H1 (cell line): ENCODE measurements around the gene EPS8. TPM values are rescaled to one million over a fixed set of nuclear protein-coding genes. Genes with fewer than 3 reads are reported as not detected.

Source experiments
- CTCF ChIA-PET: fragments of 300-600 bp; sonication (Branson Sonifier 250); formaldehyde crosslinking; loops from one replicate; lab custom pipeline; 2021; ENCODE audit not compliant: partially characterized antibody; lab: Charles Lee
- POLR2A ChIA-PET: fragments of 300-600 bp; sonication (Branson Sonifier 250); formaldehyde crosslinking; loops from one replicate; lab custom pipeline; 2021; ENCODE audit warnings: inconsistent platforms; ENCODE audit not compliant: partially characterized antibody; lab: Charles Lee
- DNase-seq, 2 experiments: peaks; one replicate each; pipeline versions ENCODE4 v3.0.0 to v3.0.0-alpha.2; 2010 to 2022; ENCODE audit warnings: low spot score in 2 of 2, low read depth in 1 of 2, mixed read lengths in 1 of 2
- FAIRE-seq: peaks from 2 replicates; lab custom pipeline; 2011; peaks lifted over from hg19 to GRCh38; lab: Jason Lieb, UNC
- H2AFZ ChIP-seq: 2 replicates; pipeline ENCODE4 v1.8.1; 2012; ENCODE audit warnings: low read length, inconsistent platforms
- H2AK5ac ChIP-seq: 2 replicates; pipeline ENCODE4 v1.6.1; 2013; ENCODE audit warnings: low read depth, low read length
- H2BK120ac ChIP-seq: replicated peaks from 2 replicates; pipeline ENCODE3; 2013; ENCODE audit warnings: low read depth, low read length, inconsistent platforms
- H2BK12ac ChIP-seq: 2 replicates; pipeline ENCODE4 v1.6.1; 2013; ENCODE audit warnings: low read depth, low read length
- H2BK15ac ChIP-seq: 2 replicates; pipeline ENCODE4 v1.6.1; 2013; ENCODE audit warnings: low read length
- H2BK20ac ChIP-seq: 2 replicates; pipeline ENCODE4 v1.6.1; 2013; ENCODE audit warnings: low read length
- H2BK5ac ChIP-seq: 2 replicates; pipeline ENCODE4 v1.6.1; 2013; ENCODE audit warnings: low read depth, low read length
- H3K14ac ChIP-seq: 2 replicates; pipeline ENCODE4 v1.6.1; 2013; ENCODE audit warnings: inconsistent platforms; ENCODE audit not compliant: insufficient read length
- H3K18ac ChIP-seq: 2 replicates; pipeline ENCODE4 v1.6.1; 2013; ENCODE audit warnings: low read length; ENCODE audit errors: extremely low read depth
- H3K23ac ChIP-seq: 2 replicates; pipeline ENCODE4 v1.6.1; 2013; ENCODE audit warnings: inconsistent platforms; ENCODE audit not compliant: insufficient read length
- H3K23me2 ChIP-seq: 2 replicates; pipeline ENCODE4 v1.6.1; 2013; ENCODE audit warnings: low read depth, low read length
- H3K27ac ChIP-seq: 2 replicates; pipeline ENCODE4 v1.6.1; 2011; ENCODE audit warnings: low read depth, low read length, inconsistent platforms
- H3K27me3 ChIP-seq, 4 experiments: replicated peaks in 1 of 4; 1 replicate in 1 of 4; 2 replicates in 3 of 4; pipeline versions ENCODE4 v1.6.1 to v1.8.1; 2011 to 2013; ENCODE audit warnings: low read length in 3 of 4, mild to moderate bottlenecking in 3 of 4, inconsistent platforms in 2 of 4, mixed read lengths in 2 of 4, moderate library complexity in 1 of 4; ENCODE audit not compliant: control insufficient read depth in 3 of 4, insufficient read depth in 3 of 4; ENCODE audit errors: extremely low read depth in 1 of 4
- H3K36me3 ChIP-seq, 4 experiments: 2 replicates each; pipeline versions ENCODE4 v1.6.1 to v1.8.1; 2011 to 2013; ENCODE audit warnings: mild to moderate bottlenecking in 4 of 4, low read length in 3 of 4, moderate library complexity in 2 of 4, control low read depth in 1 of 4, inconsistent platforms in 1 of 4; ENCODE audit not compliant: insufficient read depth in 4 of 4, control insufficient read depth in 2 of 4
- H3K4ac ChIP-seq: replicated peaks from 2 replicates; pipeline ENCODE3; 2013; ENCODE audit warnings: low read length, low read depth, mixed read lengths, inconsistent platforms; ENCODE audit not compliant: insufficient read length
- H3K4me1 ChIP-seq, 4 experiments: replicated peaks in 1 of 4; 1 replicate in 1 of 4; 2 replicates in 3 of 4; pipeline versions ENCODE4 v1.6.1 to v1.8.1; 2011 to 2013; ENCODE audit warnings: low read length in 3 of 4, inconsistent platforms in 2 of 4, mixed read lengths in 1 of 4; ENCODE audit not compliant: insufficient read depth in 4 of 4, control insufficient read depth in 3 of 4
- H3K4me2 ChIP-seq, 2 experiments: 2 replicates each; pipeline versions ENCODE4 v1.6.1 to v1.8.1; 2011 to 2013; ENCODE audit warnings: low read depth in 2 of 2, low read length in 2 of 2, control low read depth in 1 of 2, inconsistent platforms in 1 of 2, mild to moderate bottlenecking in 1 of 2; ENCODE audit not compliant: insufficient read depth in 1 of 2
- H3K4me3 ChIP-seq, 4 experiments: fragments of 200-600, 300-600 bp in 1 of 4; sonication (generic), shearing (Covaris generic), sonication (Bioruptor Twin) in 1 of 4; 2 replicates each; pipeline versions ENCODE4 v1.5.1 to v1.8.1; 2011 to 2016; ENCODE audit warnings: low read length in 4 of 4, low read depth in 3 of 4, control low read depth in 2 of 4, inconsistent platforms in 2 of 4, mild to moderate bottlenecking in 2 of 4, mixed read lengths in 1 of 4, moderate library complexity in 1 of 4; ENCODE audit not compliant: insufficient read depth in 2 of 4; ENCODE audit errors: extremely low read depth in 1 of 4
- H3K56ac ChIP-seq: replicated peaks from 2 replicates; pipeline ENCODE3; 2013; ENCODE audit warnings: low read depth, mild to moderate bottlenecking, mixed read lengths, low read length, inconsistent platforms; ENCODE audit not compliant: insufficient read length
- H3K79me1 ChIP-seq: 2 replicates; pipeline ENCODE4 v1.6.1; 2013; ENCODE audit warnings: low read depth, low read length, control low read depth
- H3K79me2 ChIP-seq, 2 experiments: 2 replicates each; pipeline versions ENCODE4 v1.6.1 to v1.8.1; 2012 to 2013; ENCODE audit warnings: low read length in 2 of 2, mild to moderate bottlenecking in 2 of 2, inconsistent platforms in 1 of 2; ENCODE audit not compliant: insufficient read depth in 2 of 2, control insufficient read depth in 1 of 2
- H3K9ac ChIP-seq, 4 experiments: replicated peaks in 1 of 4; 1 replicate in 1 of 4; 2 replicates in 3 of 4; pipeline versions ENCODE4 v1.6.1 to v1.8.1; 2011 to 2013; ENCODE audit warnings: low read depth in 3 of 4, low read length in 3 of 4, control low read depth in 2 of 4, mild to moderate bottlenecking in 2 of 4, moderate library complexity in 2 of 4, inconsistent platforms in 1 of 4; ENCODE audit errors: extremely low read depth in 1 of 4
- H3K9me3 ChIP-seq, 2 experiments: 2 replicates each; pipeline versions ENCODE4 v1.6.1 to v1.8.1; 2012 to 2013; ENCODE audit warnings: mild to moderate bottlenecking in 2 of 2, moderate library complexity in 2 of 2, control low read depth in 1 of 2, inconsistent platforms in 1 of 2, low read depth in 1 of 2, low read length in 1 of 2, mixed read lengths in 1 of 2; ENCODE audit not compliant: insufficient read depth in 2 of 2
- H4K20me1 ChIP-seq, 2 experiments: replicated peaks in 1 of 2; 2 replicates each; pipeline versions ENCODE3 to v1.8.1; 2011 to 2013; ENCODE audit warnings: inconsistent platforms in 2 of 2, low read length in 2 of 2, mild to moderate bottlenecking in 1 of 2; ENCODE audit not compliant: insufficient read depth in 2 of 2, control insufficient read depth in 1 of 2
- H4K5ac ChIP-seq: 2 replicates; pipeline ENCODE4 v1.6.1; 2013; ENCODE audit warnings: low read length, low read depth, mixed read lengths, inconsistent platforms; ENCODE audit not compliant: insufficient read length
- H4K8ac ChIP-seq: 2 replicates; pipeline ENCODE4 v1.8.0; 2013; ENCODE audit warnings: mild to moderate bottlenecking, moderate library complexity, low read length, inconsistent platforms; ENCODE audit not compliant: insufficient read depth; ENCODE audit errors: extremely low read depth
- H4K91ac ChIP-seq: replicated peaks from 2 replicates; pipeline ENCODE3; 2013; ENCODE audit warnings: low read length, mixed read lengths, inconsistent platforms; ENCODE audit not compliant: insufficient read length
- CHD2 ChIP-seq: IDR thresholded peaks from 2 replicates; pipeline ENCODE4 v1.6.1; 2012; ENCODE audit warnings: low read length, improper control_type of control experiment
- SAP30 ChIP-seq: fragments of 300-600 bp; sonication (generic); IDR thresholded peaks from 2 replicates; pipeline ENCODE4 v1.7.1; 2012; ENCODE audit warnings: low read length, moderate library complexity, mild to moderate bottlenecking, inconsistent platforms; ENCODE audit not compliant: insufficient read depth, insufficient replicate concordance
- SIX5 ChIP-seq: IDR thresholded peaks from 2 replicates; pipeline ENCODE4 v1.6.1; 2011; ENCODE audit warnings: mild to moderate bottlenecking, low read depth, low read length
- WGBS, 2 experiments: shearing (Covaris generic) in 1 of 2; methylation state at CpG; one replicate each; pipeline versions ENCODE4 v1.1.6 to v1.1.7; 2013 to 2015; ENCODE audit warnings: low lambda C conversion rate in 2 of 2, mixed read lengths in 2 of 2, inconsistent platforms in 1 of 2, low coverage in 1 of 2, missing lambda C conversion rate in 1 of 2; ENCODE audit not compliant: insufficient replicate concordance in 2 of 2, insufficient coverage in 1 of 2, insufficient read length in 1 of 2; ENCODE audit errors: extremely low coverage in 1 of 2, missing lambda C conversion rate in 1 of 2; 5-methylcytosine and 5-hydroxymethylcytosine counted together
- polyA plus RNA-seq, 7 experiments: library from polyadenylated mRNA; depleted of rRNA in 3 of 7; stranded (reverse) in 5 of 7; unstranded in 2 of 7; fragments of >200 nt in 5 of 7; fragments of 200-250 nt in 2 of 7; gene quantifications; 1 replicate in 5 of 7; 2 replicates in 1 of 7; 4 replicates in 1 of 7; pipeline versions ENCODE4 v1.2.1 to v1.2.3, GENCODE V29; 2011 to 2013; ENCODE audit warnings: missing spikeins in 2 of 7, mixed read lengths in 2 of 7
- total RNA-seq: library from RNA; stranded (reverse); fragmentation: NEBNext Ultra II Directional; extraction: Animal tissue kit (Norgen Biotek cat#: 25700); gene quantifications from 2 replicates; pipeline ENCODE4 v1.2.1, GENCODE V29; 2021

Gene EPS8
- total and polyA plus RNA-seq, 2 of the 8 experiments (the other 6 are each of a cell fraction or from before 2014, with no cell fraction given), result 3.0 to 4.6 TPM

GRCh38 chr12:15800278-15800677 is 11.1 kb upstream of the EPS8 start:
- TF ChIP-seq SAP30 (no peak), CHD2 (no peak), SIX5 (no peak)
- POLR2A ChIA-PET, result no interaction called here
- no peaks in the 10 kb centered on the region for H3K36me3 ChIP-seq
- H3K79me2 ChIP-seq, result no peaks in the 10 kb centered on the region
- no peaks in the 10 kb centered on the region; the same call in 1 of the 2 replicates for H3K23me2 ChIP-seq
- no peak overlapping the region for H3K4ac ChIP-seq
- H2AFZ ChIP-seq, result no peak overlapping the region
- no peaks in the 10 kb centered on the region for H3K79me1 ChIP-seq
- H3K4me1 ChIP-seq, result no peaks in the 10 kb centered on the region; a peak in 1 of 7 replicates
- no peaks in the 10 kb centered on the region for H3K9me3 ChIP-seq
- FAIRE-seq, result no peak
- DNase-seq, result no peak
- H3K4me3 ChIP-seq, result no peak overlapping the region
- H3K4me2 ChIP-seq, result no peak overlapping the region
- H4K5ac ChIP-seq, result no peak overlapping the region
- no peak overlapping the region for H2AK5ac ChIP-seq
- no peaks in the 10 kb centered on the region for H4K20me1 ChIP-seq
- H3K23ac ChIP-seq, result no peak overlapping the region
- H2BK20ac ChIP-seq, result no peak overlapping the region
- CTCF ChIA-PET, result no interaction called here
- no peaks in the 10 kb centered on the region for H3K27me3 ChIP-seq
- H2BK120ac ChIP-seq, result no peak overlapping the region
- no peak overlapping the region for H3K18ac ChIP-seq
- H2BK12ac ChIP-seq, result no peak overlapping the region
- no peak overlapping the region for H4K8ac ChIP-seq
- no peak overlapping the region for H3K56ac ChIP-seq
- no peak overlapping the region for H2BK5ac ChIP-seq
- H3K14ac ChIP-seq, result no peak overlapping the region
- no peak overlapping the region for H3K27ac ChIP-seq
- no peak overlapping the region for H4K91ac ChIP-seq
- 85% methylated on average over 3 of the region's 3 CpGs; no CpG with 5 or more reads in 1 of the 2 experiments for whole genome bisulfite sequencing, 2 experiments
- H2BK15ac ChIP-seq, result no peak overlapping the region
- no peak overlapping the region for H3K9ac ChIP-seq
